Spleen (tissue), 11 donors: ENCODE measurements around the gene BTBD16. TPM values are rescaled to one million over a fixed set of nuclear protein-coding genes. Genes with fewer than 3 reads are reported as not detected.

Experiments used
- DNase-seq: peaks from one replicate; pipeline ENCODE4 v3.0.0-alpha.2; 2020
- H3K27ac ChIP-seq, 8 donors: fragments of 200-600 bp; sonication (generic) in 7 of 8; 1 replicate in 4 of 8; 2 replicates in 4 of 8; pipeline versions ENCODE4 v1.5.0 to v1.8.0; 2016 to 2021; ENCODE audit warnings: inconsistent platforms in 4 of 8, mild to moderate bottlenecking in 4 of 8, moderate library complexity in 1 of 8
- H3K27me3 ChIP-seq, 7 donors: fragments of 200-600 bp; sonication (generic) in 6 of 7; replicated peaks in 1 of 7; 1 replicate in 4 of 7; 2 replicates in 3 of 7; pipeline versions ENCODE4 v1.5.0 to v1.8.0; 2016 to 2021; ENCODE audit warnings: inconsistent platforms in 3 of 7, mild to moderate bottlenecking in 1 of 7
- H3K36me3 ChIP-seq, 6 donors: fragments of 200-600 bp; sonication (generic) in 5 of 6; 1 replicate in 4 of 6; 2 replicates in 2 of 6; pipeline versions ENCODE4 v1.5.0 to v1.8.0; 2016 to 2021; ENCODE audit warnings: inconsistent platforms in 2 of 6
- H3K4me1 ChIP-seq, 6 donors: fragments of 200-600 bp; sonication (generic) in 5 of 6; 1 replicate in 3 of 6; 2 replicates in 3 of 6; pipeline versions ENCODE4 v1.5.0 to v1.8.0; 2016 to 2021; ENCODE audit warnings: inconsistent platforms in 3 of 6
- H3K4me3 ChIP-seq, 8 donors: fragments of 200-600 bp; sonication (generic) in 7 of 8; 1 replicate in 4 of 8; 2 replicates in 4 of 8; pipeline versions ENCODE4 v1.5.0 to v1.8.0; 2016 to 2021; ENCODE audit warnings: inconsistent platforms in 4 of 8, mild to moderate bottlenecking in 4 of 8, moderate library complexity in 2 of 8
- H3K9me3 ChIP-seq, 8 donors: fragments of 200-600 bp; sonication (generic) in 7 of 8; 1 replicate in 4 of 8; 2 replicates in 4 of 8; pipeline versions ENCODE4 v1.5.0 to v1.8.0; 2016 to 2021; ENCODE audit warnings: inconsistent platforms in 4 of 8
- CTCF ChIP-seq, 11 experiments: fragments of 200-600 bp in 7 of 11; fragments of 450-650 bp in 4 of 11; sonication (generic) in 4 of 11; IDR thresholded peaks in 8 of 11; conservative IDR thresholded peaks in 3 of 11; 1 replicate in 7 of 11; 2 replicates in 4 of 11; pipeline versions ENCODE4 v1.4.0 to v1.8.0; 2016 to 2021; ENCODE audit warnings: antibody characterized with exemption in 11 of 11, inconsistent platforms in 4 of 11, mild to moderate bottlenecking in 1 of 11
- POLR2A ChIP-seq, 3 donors: fragments of 450-650 bp; IDR thresholded peaks; one replicate each; pipeline ENCODE4 v1.5.1; 2017; ENCODE audit warnings: antibody characterized with exemption in 3 of 3, mild to moderate bottlenecking in 1 of 3
- POLR2AphosphoS5 ChIP-seq, 3 donors: sonication (generic); formaldehyde crosslinking; IDR thresholded peaks; one replicate each; pipeline ENCODE4 v1.5.1; 2017; ENCODE audit warnings: antibody characterized with exemption in 3 of 3
- WGBS, 5 donors: extraction: QIAGEN DNeasy Blood & Tissue Kit in 3 of 5; methylation state at CpG; one replicate each; pipeline versions ENCODE4 v1.1.5 to v1.1.7; 2013 to 2018; 5-methylcytosine and 5-hydroxymethylcytosine counted together
- intact Hi-C: fragments of 100-400 bp; cut with DNase I; formaldehyde crosslinking; loops from one replicate; pipeline ENCODE4 v1.15.0; 2023; ENCODE audit warnings: low total_unique reads
- polyA plus RNA-seq, 3 donors: library from polyadenylated mRNA; stranded (reverse); fragments of 200-250 nt; gene quantifications; one replicate each; pipeline ENCODE4 v1.2.1, GENCODE V29; 2013
- total RNA-seq, 7 donors: library from RNA; depleted of rRNA in 3 of 7; stranded (reverse); fragments of >200 nt in 3 of 7; fragmentation: NEBNext Ultra II Directional in 4 of 7; extraction: Animal tissue kit (Norgen Biotek cat#: 25700) in 4 of 7; gene quantifications; one replicate each; pipeline versions ENCODE4 v1.1.0 to v1.2.1, GENCODE V29; 2016 to 2021
- donor health status: healthy with polysubstance abuse.
- donor health status: DM: no; HTN: no; CAD: no; lungs with moderate emphysema.
- donor health status: DM: no; HTN: no; CAD: no.
- donor health status: Bipolar disorder and iron deficiency.
- donor health status: healthy.
- donor health status: DM: no; HTN: no; CAD: no.
- donor health status: DM: yes; HTN: yes; CAD: no.

Gene BTBD16
- total and polyA plus RNA-seq, 10 donors, result 0.04 to 0.10 TPM; not detected in 8

DNA sequence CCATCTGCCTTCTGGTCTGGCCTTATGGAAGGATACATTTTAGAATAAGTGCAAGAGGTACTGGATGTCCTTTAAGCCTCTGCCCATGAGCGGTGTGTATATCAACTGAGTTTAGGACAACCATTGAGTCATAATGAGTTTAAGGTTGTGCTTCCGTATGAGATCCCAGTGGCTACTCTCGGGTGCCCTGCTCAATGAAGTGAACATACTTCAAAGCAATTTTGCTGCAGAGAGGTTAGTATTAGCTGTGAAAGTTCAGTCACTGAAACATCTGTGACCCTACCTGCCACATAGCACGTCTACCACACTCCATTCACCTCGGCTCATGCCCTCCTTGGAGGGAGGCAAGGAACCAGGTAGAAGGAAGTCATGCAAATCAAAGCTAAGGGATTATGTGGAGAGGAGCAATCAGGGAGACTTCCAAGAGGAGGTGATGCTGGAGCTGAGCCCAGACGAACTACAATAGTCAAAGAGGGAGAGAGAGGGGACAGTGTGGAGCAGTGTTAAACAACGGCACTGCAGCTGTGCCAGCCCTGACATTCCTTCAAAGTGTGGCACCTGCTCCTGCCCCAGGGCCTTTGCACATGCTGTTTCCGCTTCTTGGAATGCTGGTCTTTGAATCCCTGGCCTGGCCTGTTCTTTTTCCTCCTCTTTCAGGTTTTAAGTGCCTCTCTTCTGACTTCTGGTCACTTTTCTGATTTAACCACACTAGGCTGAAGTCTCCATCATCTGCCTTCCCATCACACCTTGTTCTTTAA is 25.4 kb downstream of the BTBD16 start:
- intact Hi-C loops, result loop anchor here (5.0 kb wide), 2 partner anchors 141 to 271 kb away; no protein-coding TSS in a partner anchor
- H3K9me3 ChIP-seq, result no peaks in the 10 kb centered on the region

DNA sequence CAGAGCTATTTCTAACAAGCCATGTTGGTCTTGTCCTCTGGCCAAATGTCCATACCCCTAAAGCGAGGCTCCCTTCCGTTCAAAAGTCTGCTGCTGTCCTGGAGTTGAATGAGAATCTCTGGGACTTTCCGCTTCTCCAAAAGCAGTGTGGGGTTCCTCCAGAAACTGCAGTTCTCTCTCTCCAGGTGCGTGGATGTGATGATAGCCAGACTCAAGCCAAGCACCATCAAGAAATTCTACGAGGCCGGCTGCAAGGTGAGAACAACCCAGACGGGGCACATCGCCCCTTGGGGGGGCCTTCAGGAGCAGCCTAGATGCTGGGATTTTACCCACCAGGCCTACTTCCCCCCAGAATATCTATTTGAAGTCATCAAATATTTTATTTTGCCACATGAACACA is 26.5 kb downstream of the BTBD16 start:
- TF ChIP-seq POLR2A (IDR thresholded peaks at IDR 0.05) (no peak), POLR2AphosphoS5 (IDR thresholded peaks at IDR 0.05) (no peak), CTCF (IDR thresholded peaks at IDR 0.05 in 8 of 11, conservative IDR thresholded peaks at IDR 0.05 in 3 of 11) (no peak)
- Histone ChIP-seq H3K27me3 (peaks cover 0 to 29% (median 0%) of the 10 kb centered on the region in 7 donors), H3K36me3 (no peaks in the 10 kb centered on the region), H3K27ac (no peak overlapping the region), H3K4me3 (no peak overlapping the region), H3K4me1 (peaks cover 0 to 7% (median 4%) of the 10 kb centered on the region in 6 donors), H3K9me3 (no peaks in the 10 kb centered on the region)
- intact Hi-C loops, result loop anchor here (5.0 kb wide), 2 partner anchors 140 to 270 kb away; no protein-coding TSS in a partner anchor
- 78 to 89% (median 84%) methylated on average over 8 of the region's 8 CpGs for WGBS, 5 donors
- DNase-seq, result no peak

More for the DNA sequence above, 25.4 kb downstream of the BTBD16 start:
- no peaks in the 10 kb centered on the region for H3K36me3 ChIP-seq
- TF ChIP-seq POLR2A (IDR thresholded peaks at IDR 0.05) (no peak), POLR2AphosphoS5 (IDR thresholded peaks at IDR 0.05) (no peak), CTCF (IDR thresholded peaks at IDR 0.05 in 8 of 11, conservative IDR thresholded peaks at IDR 0.05 in 3 of 11) (no peak)
- peaks cover 0 to 29% (median 0%) of the 10 kb centered on the region in 7 donors for H3K27me3 ChIP-seq
- no peak overlapping the region for H3K27ac ChIP-seq
- 70 to 87% (median 75%) methylated on average over 8 of the region's 8 CpGs for WGBS, 5 donors
- peaks cover 0 to 7% (median 4%) of the 10 kb centered on the region in 6 donors for H3K4me1 ChIP-seq
- DNase-seq, result no peak
- no peak overlapping the region for H3K4me3 ChIP-seq

GRCh38 chr10:122298206-122298597 is 27.1 kb downstream of the BTBD16 start:
- TF ChIP-seq CTCF (IDR thresholded peaks at IDR 0.05 in 8 of 11, conservative IDR thresholded peaks at IDR 0.05 in 3 of 11), result no peak
- TF ChIP-seq POLR2A (IDR thresholded peaks at IDR 0.05), result no peak
- no peak for TF ChIP-seq POLR2AphosphoS5 (IDR thresholded peaks at IDR 0.05)
- intact Hi-C loops, result loop anchor here (5.0 kb wide), 2 partner anchors 139 to 269 kb away; no protein-coding TSS in a partner anchor
- H3K27ac ChIP-seq, result no peak overlapping the region
- no peaks in the 10 kb centered on the region for H3K36me3 ChIP-seq
- DNase-seq, result no peak
- H3K4me3 ChIP-seq, result no peak overlapping the region
- H3K4me1 ChIP-seq, result peaks cover 0 to 7% (median 4%) of the 10 kb centered on the region in 6 donors
- no peaks in the 10 kb centered on the region for H3K9me3 ChIP-seq
- WGBS, 5 donors, result 74 to 88% (median 82%) methylated on average over 6 of the region's 6 CpGs
- peaks cover 0 to 29% (median 0%) of the 10 kb centered on the region in 7 donors for H3K27me3 ChIP-seq
